DND-41 (cell line): ENCODE results near the gene P2RX5.

Experiments used
- ATAC-seq: fragments of 200-7000 bp; cut with Tn5 transposase; 3 replicates; pipeline ENCODE4 v1.9.1; 2021; ENCODE audit warnings: low read depth; ENCODE audit not compliant: insufficient read depth
- DNase-seq: peaks from one replicate; pipeline ENCODE4 v3.0.0-alpha.2; 2020
- H2AFZ ChIP-seq: 2 replicates; pipeline ENCODE4 v1.6.0; 2012; ENCODE audit warnings: low read depth, low read length
- H3K27ac ChIP-seq: 2 replicates; pipeline ENCODE4 v1.5.1; 2012; ENCODE audit warnings: low read length, inconsistent platforms
- H3K27me3 ChIP-seq: fragments of 200-600 bp; sonication (generic); 2 replicates; pipeline ENCODE4 v1.6.0; 2012; ENCODE audit warnings: low read length, mild to moderate bottlenecking, inconsistent platforms; ENCODE audit not compliant: insufficient read depth, poor library complexity
- H3K36me3 ChIP-seq: 2 replicates; pipeline ENCODE4 v1.5.1; 2012; ENCODE audit warnings: low read length, inconsistent platforms; ENCODE audit not compliant: insufficient read depth
- H3K4me1 ChIP-seq: 2 replicates; pipeline ENCODE4 v1.5.1; 2012; ENCODE audit warnings: mild to moderate bottlenecking, low read length; ENCODE audit not compliant: insufficient read depth
- H3K4me2 ChIP-seq: 2 replicates; pipeline ENCODE4 v1.6.0; 2012; ENCODE audit warnings: mild to moderate bottlenecking, moderate library complexity, low read length, inconsistent platforms; ENCODE audit not compliant: insufficient read depth
- H3K4me3 ChIP-seq, 2 experiments: fragments of 200-600 bp in 1 of 2; shearing (Covaris generic) in 1 of 2; 2 replicates each; pipeline ENCODE4 v1.5.1; 2012 to 2016; ENCODE audit warnings: inconsistent platforms in 2 of 2, low read length in 2 of 2, mild to moderate bottlenecking in 2 of 2, low read depth in 1 of 2, moderate library complexity in 1 of 2
- H3K79me2 ChIP-seq: 2 replicates; pipeline ENCODE4 v1.6.0; 2012; ENCODE audit warnings: low read length, inconsistent platforms; ENCODE audit not compliant: insufficient read depth
- H3K9ac ChIP-seq: 2 replicates; pipeline ENCODE4 v1.6.0; 2012; ENCODE audit warnings: low read depth, mild to moderate bottlenecking, inconsistent platforms, low read length, moderate library complexity
- H3K9me3 ChIP-seq: 2 replicates; pipeline ENCODE4 v1.5.1; 2012; ENCODE audit warnings: low read length, moderate library complexity, mild to moderate bottlenecking, inconsistent platforms; ENCODE audit not compliant: insufficient read depth, severe bottlenecking
- H4K20me1 ChIP-seq: 2 replicates; pipeline ENCODE4 v1.6.0; 2012; ENCODE audit warnings: low read length; ENCODE audit not compliant: insufficient read depth
- EZH2 ChIP-seq: IDR thresholded peaks from 3 replicates; pipeline ENCODE4 v1.6.1; 2012; ENCODE audit warnings: borderline replicate concordance, low read depth, mild to moderate bottlenecking, moderate library complexity, low read length, inconsistent platforms; ENCODE audit not compliant: severe bottlenecking
- TF ChIP-seq, protein P1 (sequence below): IDR thresholded peaks from 2 replicates; pipeline ENCODE4 v1.5.1; 2012; ENCODE audit warnings: borderline replicate concordance, low read length, moderate library complexity, mild to moderate bottlenecking; ENCODE audit not compliant: poor library complexity, severe bottlenecking; ENCODE audit errors: extremely low read depth

P2RX5 gene

DNA sequence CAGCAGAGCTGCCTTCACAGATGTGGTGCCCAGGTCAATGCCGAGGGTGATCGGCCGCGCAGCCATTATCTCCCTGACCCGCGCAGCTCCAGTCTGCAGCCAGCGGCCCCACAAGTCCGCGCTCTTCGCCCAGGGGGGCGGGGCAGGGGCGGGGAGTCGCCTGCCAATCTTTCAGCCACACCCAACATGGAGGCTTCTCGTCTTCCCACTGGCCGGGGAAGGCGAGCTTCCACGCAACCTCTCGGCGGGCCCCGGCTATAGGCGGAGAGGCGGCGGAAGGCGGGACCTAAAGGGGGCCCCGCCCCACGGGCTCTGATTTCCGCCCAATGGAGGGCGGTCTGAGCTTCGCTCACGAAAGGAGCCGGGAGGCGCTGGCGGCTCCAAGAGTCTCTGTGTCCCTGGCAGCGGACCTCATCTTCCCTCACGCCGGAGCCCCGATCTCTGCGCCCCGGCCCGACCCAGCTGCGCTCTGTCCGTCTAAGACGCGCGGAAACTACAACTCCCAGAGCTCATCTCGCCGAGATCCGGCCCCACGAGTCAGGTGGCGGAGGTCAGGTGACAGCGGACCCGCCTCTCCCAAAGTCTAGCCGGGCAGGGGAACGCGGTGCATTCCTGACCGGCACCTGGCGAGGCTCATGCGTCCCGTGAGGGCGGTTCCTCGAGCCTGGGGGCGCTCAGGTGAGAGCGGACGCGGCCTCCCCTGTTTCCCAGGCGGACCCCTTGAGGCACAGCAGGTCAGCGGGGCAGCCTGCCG is 59.6 kb downstream of the P2RX5 start, which contains the start of the genes CTNS and SHPK:
Gene CTNS (plus strand): TSS at position 607 of the 754 bp plus-strand sequence. CDS start 3,447 bp downstream, outside the sequence.
Gene SHPK (minus strand): TSS at position 97 of the 754 bp plus-strand sequence. CDS start 31 bp downstream, at position 66.
- Histone ChIP-seq H3K27me3 (no peaks in the 10 kb centered on the region), H4K20me1 (peaks cover 3% of the 10 kb centered on the region; the same call in 1 of the 2 replicates), H2AFZ (peak within 1 kb of the TSS; percentile 99), H3K27ac (peak within 1 kb of the TSS; percentile 94), H3K4me3 (peak within 1 kb of the TSS; percentile 90 to 100), H3K79me2 (peaks cover 37% of the 10 kb centered on the region), H3K9me3 (no peaks in the 10 kb centered on the region), H3K9ac (peak within 1 kb of the TSS; percentile 77), H3K4me2 (peak within 1 kb of the TSS; percentile 98), H3K4me1 (peaks cover 34% of the 10 kb centered on the region), H3K36me3 (peaks cover 13% of the 10 kb centered on the region)
- TF ChIP-seq, protein P1, sequence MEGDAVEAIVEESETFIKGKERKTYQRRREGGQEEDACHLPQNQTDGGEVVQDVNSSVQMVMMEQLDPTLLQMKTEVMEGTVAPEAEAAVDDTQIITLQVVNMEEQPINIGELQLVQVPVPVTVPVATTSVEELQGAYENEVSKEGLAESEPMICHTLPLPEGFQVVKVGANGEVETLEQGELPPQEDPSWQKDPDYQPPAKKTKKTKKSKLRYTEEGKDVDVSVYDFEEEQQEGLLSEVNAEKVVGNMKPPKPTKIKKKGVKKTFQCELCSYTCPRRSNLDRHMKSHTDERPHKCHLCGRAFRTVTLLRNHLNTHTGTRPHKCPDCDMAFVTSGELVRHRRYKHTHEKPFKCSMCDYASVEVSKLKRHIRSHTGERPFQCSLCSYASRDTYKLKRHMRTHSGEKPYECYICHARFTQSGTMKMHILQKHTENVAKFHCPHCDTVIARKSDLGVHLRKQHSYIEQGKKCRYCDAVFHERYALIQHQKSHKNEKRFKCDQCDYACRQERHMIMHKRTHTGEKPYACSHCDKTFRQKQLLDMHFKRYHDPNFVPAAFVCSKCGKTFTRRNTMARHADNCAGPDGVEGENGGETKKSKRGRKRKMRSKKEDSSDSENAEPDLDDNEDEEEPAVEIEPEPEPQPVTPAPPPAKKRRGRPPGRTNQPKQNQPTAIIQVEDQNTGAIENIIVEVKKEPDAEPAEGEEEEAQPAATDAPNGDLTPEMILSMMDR = no peak
- TF ChIP-seq EZH2 = no peak
- DNase-seq = peak; percentile 96
- ATAC-seq = peak; percentile 97

DNA sequence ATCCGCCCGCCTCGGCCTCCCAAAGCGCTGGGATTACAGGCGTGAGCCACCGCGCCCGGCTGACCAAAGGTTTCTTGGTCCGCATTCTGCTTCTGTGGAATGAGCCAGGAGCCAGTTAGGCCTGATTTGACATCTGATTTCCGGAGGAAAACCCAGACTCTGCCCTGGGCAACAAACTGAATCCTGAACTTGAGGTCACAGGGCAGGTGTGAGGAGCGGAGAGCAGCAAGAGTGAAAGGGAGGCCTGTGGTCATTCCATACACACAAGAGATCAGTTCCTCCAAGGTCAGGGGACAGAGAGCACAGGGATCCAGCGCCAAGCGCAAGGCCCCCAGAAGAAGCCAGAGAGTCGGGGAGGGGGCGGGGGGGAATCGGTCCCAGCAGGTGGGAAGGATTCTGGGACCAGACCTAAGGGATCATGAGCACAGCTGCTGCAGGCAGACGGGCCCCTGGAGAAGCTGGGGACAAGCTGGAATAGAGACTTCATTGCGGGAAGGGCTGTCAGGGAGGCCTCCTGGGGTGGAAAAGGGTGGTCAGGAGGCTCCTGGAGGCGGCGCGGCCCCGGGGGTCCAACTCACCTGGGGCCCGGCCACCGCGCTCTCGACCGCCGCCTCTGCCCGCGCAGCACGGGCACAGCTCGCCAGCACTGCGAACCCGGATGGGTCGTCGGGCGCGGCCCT is 60.3 kb downstream of the P2RX5 start:
- peak overlapping the region; percentile 90 to 100 for H3K4me3 ChIP-seq
- peak overlapping the region; percentile 99 for H2AFZ ChIP-seq
- peak overlapping the region; percentile 98 for H3K4me2 ChIP-seq
- H3K36me3 ChIP-seq = peaks cover 17% of the 10 kb centered on the region
- peaks cover 34% of the 10 kb centered on the region for H3K4me1 ChIP-seq
- H3K79me2 ChIP-seq = peaks cover 40% of the 10 kb centered on the region
- H3K9ac ChIP-seq = peak overlapping the region; percentile 77
- TF ChIP-seq, protein P1 = peak; percentile 40
- no peak for TF ChIP-seq EZH2
- peak overlapping the region; percentile 67 for H3K27ac ChIP-seq
- ATAC-seq (peak; percentile 48), DNase-seq (no peak)
- H4K20me1 ChIP-seq = peaks cover 7% of the 10 kb centered on the region; the same call in 1 of the 2 replicates
- no peaks in the 10 kb centered on the region for H3K9me3 ChIP-seq
- no peaks in the 10 kb centered on the region for H3K27me3 ChIP-seq

DNA sequence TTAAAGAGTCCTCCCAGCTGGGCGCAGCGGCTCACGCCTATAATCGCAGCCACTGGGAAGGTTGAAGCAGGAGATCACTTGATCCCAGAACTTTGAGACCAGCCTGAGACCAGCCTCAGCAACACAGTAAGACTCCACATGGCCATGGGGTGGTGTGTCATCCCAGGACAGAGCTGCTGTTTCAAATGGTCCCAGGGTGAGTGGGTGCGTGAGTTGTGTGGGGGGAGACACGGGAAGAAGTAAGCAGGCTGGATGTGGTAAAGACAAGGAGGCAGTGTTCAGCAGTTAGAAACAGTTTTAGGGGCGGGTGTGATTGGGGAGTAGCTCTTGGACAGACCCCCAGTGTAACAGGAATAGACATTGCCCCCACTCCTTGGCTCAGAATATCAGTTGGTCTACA is 63.7 kb downstream of the P2RX5 start:
- no peaks in the 10 kb centered on the region for H3K9me3 ChIP-seq
- peaks cover 7% of the 10 kb centered on the region; the same call in 1 of the 2 replicates for H4K20me1 ChIP-seq
- no peaks in the 10 kb centered on the region for H3K27me3 ChIP-seq
- H3K27ac ChIP-seq = no peak overlapping the region
- H3K4me1 ChIP-seq = peaks cover 26% of the 10 kb centered on the region
- no peak overlapping the region for H3K4me3 ChIP-seq
- ATAC-seq (no peak), DNase-seq (no peak)
- H3K36me3 ChIP-seq = peaks cover 38% of the 10 kb centered on the region
- H3K9ac ChIP-seq = no peak overlapping the region
- peaks cover 37% of the 10 kb centered on the region for H3K79me2 ChIP-seq
- TF ChIP-seq, protein P1 = no peak
- no peak for TF ChIP-seq EZH2
- H2AFZ ChIP-seq = no peak overlapping the region
- H3K4me2 ChIP-seq = no peak overlapping the region
